Neuronal stem cell (in vitro differentiated cells): Measurements from ENCODE around the gene OR2H2.

Source experiments
- DNase-seq: peaks from one replicate; pipeline ENCODE4 v3.0.0-alpha.2; 2013; ENCODE audit warnings: low spot score
- H2AFZ ChIP-seq: one replicate; pipeline ENCODE4 v1.6.1; 2013; ENCODE audit warnings: mild to moderate bottlenecking, low read length, inconsistent platforms
- H2AK5ac ChIP-seq: 2 replicates; pipeline ENCODE4 v1.6.1; 2013; ENCODE audit warnings: low read depth, mild to moderate bottlenecking, inconsistent platforms, low read length, moderate library complexity, mixed read lengths
- H2BK120ac ChIP-seq: 2 replicates; pipeline ENCODE4 v1.6.1; 2013; ENCODE audit warnings: low read depth, mild to moderate bottlenecking, inconsistent platforms, low read length, moderate library complexity, mixed read lengths
- H2BK12ac ChIP-seq: one replicate; pipeline ENCODE4 v1.6.1; 2013; ENCODE audit warnings: low read length, inconsistent platforms
- H2BK15ac ChIP-seq: 2 replicates; pipeline ENCODE4 v1.6.1; 2013; ENCODE audit warnings: mild to moderate bottlenecking, low read length, inconsistent platforms, mixed read lengths
- H2BK5ac ChIP-seq: one replicate; pipeline ENCODE4 v1.6.1; 2013; ENCODE audit warnings: inconsistent platforms, mild to moderate bottlenecking, low read length, moderate library complexity
- H3K14ac ChIP-seq: one replicate; pipeline ENCODE4 v1.6.1; 2013; ENCODE audit warnings: low read length, inconsistent platforms
- H3K18ac ChIP-seq: 2 replicates; pipeline ENCODE4 v1.6.1; 2013; ENCODE audit warnings: low read length, inconsistent platforms
- H3K23ac ChIP-seq: 2 replicates; pipeline ENCODE4 v1.6.1; 2013; ENCODE audit warnings: low read depth, mild to moderate bottlenecking, mixed read lengths, low read length, inconsistent platforms; ENCODE audit not compliant: poor library complexity
- H3K27ac ChIP-seq: replicated peaks from 3 replicates; pipeline ENCODE4 v1.5.1; 2013; ENCODE audit warnings: low read length, inconsistent platforms
- H3K27me3 ChIP-seq, 3 experiments: 2 replicates each; pipeline ENCODE4 v1.6.1; 2013; ENCODE audit warnings: low read length in 3 of 3, mild to moderate bottlenecking in 2 of 3, inconsistent platforms in 1 of 3, low read depth in 1 of 3, mixed read lengths in 1 of 3, moderate library complexity in 1 of 3; ENCODE audit not compliant: control insufficient read depth in 3 of 3, insufficient read depth in 3 of 3
- H3K36me3 ChIP-seq, 2 donors: replicated peaks in 1 of 2; 2 replicates each; pipeline ENCODE4 v1.6.1; 2013; ENCODE audit warnings: low read length in 2 of 2; ENCODE audit not compliant: control insufficient read depth in 2 of 2, insufficient read depth in 2 of 2
- H3K4ac ChIP-seq: 2 replicates; pipeline ENCODE4 v1.6.1; 2013; ENCODE audit warnings: inconsistent platforms, mild to moderate bottlenecking, low read length, moderate library complexity
- H3K4me1 ChIP-seq, 2 donors: 1 replicate in 1 of 2; 2 replicates in 1 of 2; pipeline ENCODE4 v1.6.1; 2013; ENCODE audit warnings: low read length in 2 of 2, low read depth in 1 of 2; ENCODE audit not compliant: control insufficient read depth in 2 of 2, insufficient read depth in 1 of 2
- H3K4me2 ChIP-seq: one replicate; pipeline ENCODE4 v1.6.1; 2013; ENCODE audit warnings: mild to moderate bottlenecking, low read length, inconsistent platforms; ENCODE audit not compliant: insufficient read depth, poor library complexity, severe bottlenecking
- H3K4me3 ChIP-seq, 2 donors: 2 replicates each; pipeline ENCODE4 v1.5.1; 2013; ENCODE audit warnings: low read length in 2 of 2, mild to moderate bottlenecking in 2 of 2, inconsistent platforms in 1 of 2, moderate library complexity in 1 of 2
- H3K79me1 ChIP-seq: one replicate; pipeline ENCODE4 v1.6.1; 2013; ENCODE audit warnings: low read depth, mild to moderate bottlenecking, inconsistent platforms, low read length, moderate library complexity
- H3K9ac ChIP-seq: one replicate; pipeline ENCODE4 v1.6.1; 2013; ENCODE audit warnings: mild to moderate bottlenecking, low read depth, low read length, inconsistent platforms; ENCODE audit not compliant: poor library complexity
- H3K9me3 ChIP-seq, 2 donors: replicated peaks in 1 of 2; 2 replicates each; pipeline versions ENCODE3 to v1.6.1; 2013; ENCODE audit warnings: low read length in 2 of 2, mild to moderate bottlenecking in 2 of 2, inconsistent platforms in 1 of 2, low read depth in 1 of 2, mixed read lengths in 1 of 2, moderate library complexity in 1 of 2; ENCODE audit not compliant: control insufficient read depth in 2 of 2, insufficient read depth in 1 of 2
- H4K8ac ChIP-seq: one replicate; pipeline ENCODE4 v1.6.1; 2013; ENCODE audit warnings: low read depth, mild to moderate bottlenecking, inconsistent platforms, low read length, moderate library complexity
- H4K91ac ChIP-seq: one replicate; pipeline ENCODE4 v1.6.1; 2013; ENCODE audit warnings: low read length, low read depth, mild to moderate bottlenecking, inconsistent platforms; ENCODE audit not compliant: poor library complexity
- WGBS, 2 donors: extraction: QIAGEN DNeasy Blood & Tissue Kit; methylation state at CpG; one replicate each; pipeline ENCODE4 v1.1.7; 2013; ENCODE audit warnings: missing lambda C conversion rate in 2 of 2, mixed read lengths in 1 of 2; ENCODE audit not compliant: insufficient read length in 2 of 2, insufficient replicate concordance in 1 of 2; ENCODE audit errors: extremely low coverage in 2 of 2; 5-methylcytosine and 5-hydroxymethylcytosine counted together

The OR2H2 gene

DNA sequence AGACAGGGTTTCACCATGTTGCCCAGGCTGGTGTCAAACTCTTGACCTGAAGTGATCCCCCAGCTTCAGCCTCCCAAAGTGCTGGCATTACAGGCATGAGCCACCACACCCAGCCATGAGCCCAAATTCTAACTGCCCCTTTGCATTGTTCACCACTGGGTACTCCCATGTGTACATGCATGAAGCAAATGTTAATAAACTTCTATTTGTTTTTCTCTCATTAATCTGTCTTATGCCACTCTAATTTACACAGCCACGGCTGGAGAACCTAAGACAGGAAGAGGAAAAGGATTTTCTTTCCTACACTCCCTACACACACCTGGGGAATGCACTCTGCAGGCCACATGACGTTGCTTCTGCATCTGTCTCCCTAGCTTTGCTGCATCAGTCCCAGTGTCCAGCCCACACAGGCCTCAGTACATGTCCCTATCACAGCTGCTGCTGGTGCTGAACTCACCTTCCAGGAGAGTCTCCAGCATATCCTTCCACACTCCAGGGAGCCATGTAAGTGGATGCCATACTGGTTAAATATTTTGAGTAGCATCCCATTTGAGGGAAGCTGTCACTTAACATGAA is 13.3 kb downstream of the OR2H2 start:
- H4K8ac ChIP-seq, result no peak overlapping the region
- H4K91ac ChIP-seq, result no peak overlapping the region
- H2BK12ac ChIP-seq, result no peak overlapping the region
- peaks cover 5 to 6% of the 10 kb centered on the region in 2 donors for H3K4me1 ChIP-seq
- no peak overlapping the region for H3K18ac ChIP-seq
- H2BK120ac ChIP-seq, result no peak overlapping the region
- H2BK5ac ChIP-seq, result no peak overlapping the region
- H2AK5ac ChIP-seq, result no peak overlapping the region
- no peak overlapping the region for H3K23ac ChIP-seq
- no peak for DNase-seq
- no peak overlapping the region for H3K14ac ChIP-seq
- no peak overlapping the region for H3K9ac ChIP-seq
- H3K79me1 ChIP-seq, result peaks cover 3% of the 10 kb centered on the region
- no peak overlapping the region for H2AFZ ChIP-seq
- no CpG with 5 or more reads among the region's 2 CpGs for WGBS, 2 donors
- H2BK15ac ChIP-seq, result no peak overlapping the region
- H3K27ac ChIP-seq, result no peak overlapping the region
- H3K27me3 ChIP-seq, result no peaks in the 10 kb centered on the region
- no peaks in the 10 kb centered on the region for H3K9me3 ChIP-seq
- no peak overlapping the region for H3K4me2 ChIP-seq
- H3K4me3 ChIP-seq, result no peak overlapping the region
- peaks cover 20 to 46% of the 10 kb centered on the region in 2 donors for H3K36me3 ChIP-seq
- no peak overlapping the region for H3K4ac ChIP-seq

DNA sequence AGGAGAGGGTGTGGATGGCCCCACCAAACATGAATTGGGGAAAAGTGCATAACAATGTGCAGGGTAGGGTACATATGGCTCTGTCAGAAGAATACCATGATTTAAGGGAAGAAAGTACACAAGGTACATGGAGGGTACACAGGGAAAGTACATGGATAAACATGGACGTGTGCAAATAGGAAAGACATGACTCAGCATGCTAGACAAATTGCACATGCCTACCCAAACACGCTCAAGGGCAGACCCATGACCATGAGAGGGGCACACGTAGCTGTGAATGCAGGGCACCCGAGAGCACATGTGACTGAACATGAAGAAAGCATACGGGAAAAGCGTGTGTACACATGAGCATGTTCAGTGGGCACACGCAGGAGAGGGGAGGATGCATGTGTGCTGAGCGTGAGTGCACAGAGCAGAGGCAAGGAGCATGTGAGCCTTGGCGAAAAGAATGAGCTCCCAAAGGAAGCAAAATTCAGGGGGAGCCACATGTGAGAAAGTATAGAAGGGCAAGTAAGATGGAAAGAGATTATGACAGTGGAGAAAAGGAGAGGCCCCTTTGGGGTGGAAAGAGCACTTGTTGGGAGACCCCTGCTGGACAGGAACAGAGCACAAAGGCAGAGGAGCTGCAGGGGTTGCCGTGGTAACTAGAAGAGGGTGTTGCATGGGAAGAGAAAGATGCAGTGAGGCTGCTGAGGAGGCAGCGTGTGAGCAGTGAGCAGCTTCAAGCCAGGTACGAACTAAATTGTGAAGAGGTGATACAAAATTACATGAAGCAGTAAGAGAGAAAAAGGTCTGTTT is 17.8 kb downstream of the OR2H2 start:
- Histone ChIP-seq H3K23ac (peak overlapping the region; percentile 18), H4K91ac (no peak overlapping the region), H2BK120ac (no peak overlapping the region), H2AK5ac (no peak overlapping the region), H3K18ac (peak overlapping the region; percentile 73), H3K4me1 (peaks cover 9 to 10% of the 10 kb centered on the region in 2 donors), H3K9ac (peak overlapping the region; percentile 67), H3K27ac (peak overlapping the region; percentile 18), H2AFZ (no peak overlapping the region), H3K14ac (peak overlapping the region; percentile 64), H2BK15ac (no peak overlapping the region), H3K9me3 (no peaks in the 10 kb centered on the region), H4K8ac (peak overlapping the region; percentile 99), H3K36me3 (peaks cover 59 to 91% of the 10 kb centered on the region in 2 donors), H2BK12ac (peak overlapping the region; percentile 25), H3K4ac (no peak overlapping the region), H3K4me2 (no peak overlapping the region), H2BK5ac (no peak overlapping the region), H3K4me3 (no peak overlapping the region), H3K27me3 (no peaks in the 10 kb centered on the region), H3K79me1 (peaks cover 3% of the 10 kb centered on the region)
- no CpG with 5 or more reads among the region's 12 CpGs for WGBS, 2 donors
- no peak for DNase-seq

GRCh38 chr6:29603456-29603855 is 18.5 kb downstream of the OR2H2 start:
- Histone ChIP-seq H3K14ac (no peak overlapping the region), H3K4ac (no peak overlapping the region), H2BK120ac (no peak overlapping the region), H2BK15ac (no peak overlapping the region), H2AK5ac (no peak overlapping the region), H2BK5ac (no peak overlapping the region), H3K4me3 (no peak overlapping the region), H3K23ac (no peak overlapping the region), H3K18ac (no peak overlapping the region), H3K4me2 (no peak overlapping the region), H3K9me3 (no peaks in the 10 kb centered on the region), H2AFZ (no peak overlapping the region), H3K27ac (peak overlapping the region; percentile 29), H4K91ac (no peak overlapping the region), H3K79me1 (peaks cover 3% of the 10 kb centered on the region), H3K4me1 (peaks cover 9 to 10% of the 10 kb centered on the region in 2 donors), H4K8ac (no peak overlapping the region), H3K9ac (no peak overlapping the region), H3K36me3 (peaks cover 66 to 98% of the 10 kb centered on the region in 2 donors), H3K27me3 (no peaks in the 10 kb centered on the region), H2BK12ac (no peak overlapping the region)
- WGBS, 2 donors, result no CpG with 5 or more reads among the region's 11 CpGs
- no peak for DNase-seq

- no peak overlapping the region for H3K14ac ChIP-seq
- H2BK12ac ChIP-seq, result no peak overlapping the region
- peaks cover 9 to 10% of the 10 kb centered on the region in 2 donors for H3K4me1 ChIP-seq
- H3K79me1 ChIP-seq, result peaks cover 3% of the 10 kb centered on the region
- no peaks in the 10 kb centered on the region for H3K9me3 ChIP-seq
- no CpG with 5 or more reads among the region's 2 CpGs for WGBS, 2 donors
- no peak overlapping the region for H2BK5ac ChIP-seq
- H2BK120ac ChIP-seq, result no peak overlapping the region
- no peak overlapping the region for H2BK15ac ChIP-seq
- H3K4me3 ChIP-seq, result no peak overlapping the region
- H4K91ac ChIP-seq, result no peak overlapping the region
- H3K9ac ChIP-seq, result no peak overlapping the region
- H3K18ac ChIP-seq, result no peak overlapping the region
- H2AFZ ChIP-seq, result no peak overlapping the region
- no peak overlapping the region for H3K23ac ChIP-seq
- H3K27ac ChIP-seq, result no peak overlapping the region
- H3K4me2 ChIP-seq, result no peak overlapping the region
- DNase-seq, result no peak
- H3K4ac ChIP-seq, result no peak overlapping the region
- peaks cover 69 to 98% of the 10 kb centered on the region in 2 donors for H3K36me3 ChIP-seq
- no peak overlapping the region for H4K8ac ChIP-seq
- no peaks in the 10 kb centered on the region for H3K27me3 ChIP-seq
- no peak overlapping the region for H2AK5ac ChIP-seq
These were observed 19.0 kb downstream of the OR2H2 start for GRCh38 chr6:29603930-29604329.
